ENCODE data around the gene DDN.

The DDN gene

GRCh38 chr12:48999371-49000131, at the start of gene DDN:
TSS of gene DDN (minus strand) at chr12:48999375. CDS start at chr12:48999287, 88 bp downstream.
- DNase-seq (ENCODE audit: low read depth in 2 of 2) = no peak

GRCh38 chr12:49048953-49049352, 49.8 kb upstream of the DDN start:
- DNase-seq (ENCODE audit: low read depth in 2 of 2) = no peak

GRCh38 chr12:49046129-49046895, 47.1 kb upstream of the DDN start:
- no peak for DNase-seq (ENCODE audit: low read depth in 2 of 2)

GRCh38 chr12:49044660-49045059, 45.5 kb upstream of the DDN start:
- DNase-seq (ENCODE audit: low read depth in 2 of 2) = no peak

GRCh38 chr12:49043856-49044258, 44.7 kb upstream of the DDN start:
- peak; percentile 62 to 68 for DNase-seq (ENCODE audit: low read depth in 2 of 2)

- no peak for DNase-seq (ENCODE audit: low read depth in 2 of 2)
Observed at GRCh38 chr12:49043241-49043640, 44.1 kb upstream of the DDN start.

GRCh38 chr12:49041881-49042484, 42.8 kb upstream of the DDN start:
- no peak for DNase-seq (ENCODE audit: low read depth in 2 of 2)

GRCh38 chr12:49041036-49041880, 42.1 kb upstream of the DDN start:
- no peak for DNase-seq (ENCODE audit: low read depth in 2 of 2)

GRCh38 chr12:49040364-49040855, 41.2 kb upstream of the DDN start:
- no peak for DNase-seq (ENCODE audit: low read depth in 2 of 2)

- no peak for DNase-seq (ENCODE audit: low read depth in 2 of 2)
Observed at GRCh38 chr12:49039421-49040363, 40.5 kb upstream of the DDN start.

- no peak for DNase-seq (ENCODE audit: low read depth in 2 of 2)
Observed at GRCh38 chr12:49038291-49038955, 39.2 kb upstream of the DDN start.

GRCh38 chr12:49037947-49038237, 38.7 kb upstream of the DDN start:
- no peak for DNase-seq (ENCODE audit: low read depth in 2 of 2)

- no peak for DNase-seq (ENCODE audit: low read depth in 2 of 2)
Observed at GRCh38 chr12:49037111-49037946, 38.2 kb upstream of the DDN start.

- DNase-seq (ENCODE audit: low read depth in 2 of 2) = no peak
Observed at GRCh38 chr12:49036029-49036428, 36.9 kb upstream of the DDN start.

- DNase-seq (ENCODE audit: low read depth in 2 of 2) = no peak
Observed at GRCh38 chr12:49034286-49034622, 35.1 kb upstream of the DDN start.

- no peak for DNase-seq (ENCODE audit: low read depth in 2 of 2)
Observed at GRCh38 chr12:49033611-49034285, 34.6 kb upstream of the DDN start.

- no peak for DNase-seq (ENCODE audit: low read depth in 2 of 2)
Observed at GRCh38 chr12:49032679-49033447, 33.7 kb upstream of the DDN start.

GRCh38 chr12:49032276-49032675, 33.1 kb upstream of the DDN start:
- DNase-seq (ENCODE audit: low read depth in 2 of 2) = no peak

Data from stimulated activated CD8-positive, alpha-beta memory T cell treated with anti-CD3 and anti-CD28 coated beads, Interleukin-2, amount 100 ng/mL, for 1 hour (primary cell).